GM19452 (cell line): Measurements from ENCODE around the gene RNF4.

Experiments
- ATAC-seq: cut with Tn5 transposase; IDR thresholded peaks from one replicate; pipeline ENCODE4 v1.9.1; 2021; ENCODE audit not compliant: unreplicated experiment

RNF4 gene

GRCh38 chr4:2437475-2438215, 31.3 kb upstream of the RNF4 start:
- ATAC-seq: no peak

- no peak for ATAC-seq
These were observed 29.8 kb upstream of the RNF4 start for GRCh38 chr4:2438822-2439718.

- ATAC-seq: no peak
These were observed 27.3 kb upstream of the RNF4 start for GRCh38 chr4:2441393-2442174.

- ATAC-seq: no peak
These were observed 26.5 kb upstream of the RNF4 start for GRCh38 chr4:2442175-2442993.

- ATAC-seq: no peak
These were observed 25.7 kb upstream of the RNF4 start for GRCh38 chr4:2443061-2443730.

GRCh38 chr4:2443956-2444740, 24.8 kb upstream of the RNF4 start:
- ATAC-seq: no peak

- no peak for ATAC-seq
These were observed 23.8 kb upstream of the RNF4 start for GRCh38 chr4:2445130-2445529.

GRCh38 chr4:2445571-2445970, 23.3 kb upstream of the RNF4 start:
- no peak for ATAC-seq

- no peak for ATAC-seq
These were observed 22.0 kb upstream of the RNF4 start for GRCh38 chr4:2446656-2447564.

GRCh38 chr4:2448589-2448988, 20.3 kb upstream of the RNF4 start:
- no peak for ATAC-seq

- ATAC-seq: no peak
These were observed 19.9 kb upstream of the RNF4 start for GRCh38 chr4:2449051-2449450.

GRCh38 chr4:2449511-2450392, 19.2 kb upstream of the RNF4 start:
- no peak for ATAC-seq

GRCh38 chr4:2450394-2451035, 18.4 kb upstream of the RNF4 start:
- ATAC-seq: no peak

- no peak for ATAC-seq
These were observed 17.8 kb upstream of the RNF4 start for GRCh38 chr4:2451036-2451520.

GRCh38 chr4:2451821-2452785, 16.8 kb upstream of the RNF4 start:
- ATAC-seq: no peak
